Esophagus mucosa (tissue), 1 donor: Measurements from ENCODE around the gene ARHGAP40. TPM values are rescaled to one million over a fixed set of nuclear protein-coding genes. Genes with fewer than 3 reads are reported as not detected.
"Not testable (repeated sequence)": the region's sequence is repeated elsewhere in the genome, so short reads cannot be mapped to it uniquely, and the experiment has no call there.

Source experiments
- ATAC-seq: fragments of 200-7000 bp; cut with Tn5 transposase; one replicate; pipeline ENCODE4 v1.9.1; 2020
- total RNA-seq: library from RNA; stranded (reverse); gene quantifications from one replicate; pipeline ENCODE4 v1.2.4, GENCODE V29; 2023
- donor health status: DM: yes; HTN: yes; CAD: no.

The ARHGAP40 gene
- total RNA-seq, 1 donor from 2014 or later: 10.3 TPM

DNA sequence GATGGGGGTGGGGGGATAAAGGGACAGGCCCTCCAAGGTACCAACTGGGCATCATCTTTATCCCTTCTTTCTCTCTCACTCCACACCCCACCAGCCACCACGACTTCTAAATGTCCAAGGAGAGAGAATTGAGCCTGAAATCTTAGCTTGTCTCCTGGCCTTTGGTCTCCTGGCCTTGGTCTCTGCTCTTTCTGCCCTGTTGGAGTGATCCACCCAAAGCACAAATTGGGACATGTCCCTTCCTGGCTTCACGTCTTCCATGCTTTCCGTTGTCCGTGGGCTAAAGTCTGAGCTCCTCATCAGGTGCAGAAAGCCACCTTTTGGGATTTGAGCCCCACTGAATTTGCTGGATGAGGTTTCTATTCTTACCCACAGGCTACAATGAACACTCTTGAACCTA lies 12.3 kb upstream of the ARHGAP40 start:
- no peak for ATAC-seq

- ATAC-seq: peak; percentile 37
Observed at GRCh38 chr20:38589967-38590675, 11.5 kb upstream of the ARHGAP40 start.

GRCh38 chr20:38590676-38591473 lies 10.7 kb upstream of the ARHGAP40 start:
- ATAC-seq: no peak

GRCh38 chr20:38591474-38592410 lies 9.9 kb upstream of the ARHGAP40 start:
- ATAC-seq: peak; percentile 11

DNA sequence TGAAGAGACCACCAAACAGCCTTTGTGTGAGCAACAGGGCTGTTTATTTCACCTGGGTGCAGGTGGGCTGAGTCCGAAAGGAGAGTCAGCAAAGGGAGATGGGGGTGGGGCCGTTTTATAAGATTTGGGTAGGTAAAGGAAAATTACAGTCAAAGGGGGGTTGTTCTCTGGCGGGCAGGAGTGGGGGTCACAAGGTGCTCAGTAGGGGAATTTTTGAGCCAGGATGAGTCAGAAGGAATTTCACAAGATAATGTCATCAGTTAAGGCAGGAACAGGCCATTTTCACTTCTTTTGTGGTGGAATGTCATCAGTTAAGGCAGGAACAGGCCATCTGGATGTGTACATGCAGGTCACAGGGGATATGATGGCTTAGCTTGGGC lies 9.2 kb upstream of the ARHGAP40 start:
- ATAC-seq: not testable (repeated sequence)

DNA sequence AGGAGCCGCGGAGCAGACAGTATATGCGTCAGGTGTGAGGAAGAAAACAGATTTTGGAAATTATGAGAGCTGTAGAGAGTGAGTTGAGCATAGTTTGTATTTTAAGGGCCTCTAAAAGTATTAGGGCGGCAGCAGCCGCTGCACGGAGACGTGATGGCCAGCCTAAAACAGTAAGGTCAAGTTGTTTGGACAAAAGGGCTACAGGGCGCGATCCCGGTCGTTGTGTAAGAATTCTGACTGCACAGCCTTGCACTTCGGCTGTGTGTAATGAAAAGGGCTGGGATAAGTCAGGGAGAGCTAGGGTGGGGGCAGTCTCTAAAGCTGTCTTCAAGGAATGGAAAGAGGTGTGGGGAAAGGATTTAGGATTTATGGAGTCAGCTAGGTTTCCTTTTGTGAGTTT lies 7.3 kb upstream of the ARHGAP40 start:
- not testable (repeated sequence) for ATAC-seq

DNA sequence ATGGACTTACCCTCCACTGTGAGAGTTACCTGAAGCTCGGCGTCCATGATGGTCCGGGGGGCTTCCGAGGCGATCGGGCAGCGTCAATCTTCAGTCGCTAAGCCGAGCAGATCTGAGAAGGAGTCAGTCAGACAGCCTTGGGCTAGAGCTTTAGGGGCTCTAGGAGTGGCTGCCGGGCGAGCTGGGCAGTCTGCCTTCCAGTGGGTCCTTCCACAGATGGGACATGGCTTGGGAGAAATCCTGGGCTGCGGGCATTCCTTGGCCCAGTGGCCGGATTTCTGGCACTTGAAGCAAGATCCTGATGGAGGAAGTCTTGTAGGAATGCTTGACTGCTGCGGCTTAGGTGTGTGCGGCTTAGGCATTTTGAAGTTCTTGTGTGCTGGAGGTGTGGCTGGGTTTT lies 5.7 kb upstream of the ARHGAP40 start:
- not testable (repeated sequence) for ATAC-seq

GRCh38 chr20:38599410-38599882 lies 2.2 kb upstream of the ARHGAP40 start:
- ATAC-seq: peak; percentile 94

DNA sequence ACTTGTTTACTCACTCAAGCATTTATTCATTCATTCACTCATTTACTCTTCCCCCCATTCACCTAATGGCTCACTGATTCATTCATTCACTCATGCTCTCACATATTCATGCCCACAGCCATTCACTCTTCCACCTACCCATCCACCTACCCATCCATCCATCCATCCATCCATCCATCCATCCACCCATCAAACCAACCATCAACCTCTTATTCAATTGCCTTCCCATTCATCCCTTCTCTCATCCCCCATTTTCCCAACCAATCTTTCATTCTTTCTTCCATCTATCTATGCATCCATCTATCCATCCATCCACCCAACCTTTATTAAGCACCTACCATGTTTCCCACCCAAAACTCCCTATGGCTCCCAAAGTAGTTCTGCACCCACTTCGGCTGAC lies 1.6 kb upstream of the ARHGAP40 start:
- ATAC-seq: no peak

GRCh38 chr20:38602185-38602581 lies 574 bp downstream of the ARHGAP40 start:
- no peak for ATAC-seq

DNA sequence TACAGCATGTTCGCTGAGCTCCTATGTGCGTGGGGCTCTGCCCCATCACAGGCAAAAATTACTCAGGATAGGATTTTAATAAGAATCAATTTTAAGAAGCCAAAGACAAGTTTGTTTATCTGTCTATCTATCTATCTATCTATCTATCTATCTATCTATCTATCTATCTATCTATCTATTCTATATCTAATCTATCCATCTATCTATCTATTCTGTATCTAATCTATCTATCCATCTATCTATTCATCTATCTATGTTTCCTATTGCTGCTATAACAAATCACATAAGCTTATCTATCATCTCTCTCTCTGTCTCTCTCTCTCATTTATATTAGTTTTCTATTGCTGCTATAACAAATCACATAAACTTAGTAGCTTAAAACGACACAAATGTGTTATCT lies 1.7 kb downstream of the ARHGAP40 start:
- no peak for ATAC-seq

DNA sequence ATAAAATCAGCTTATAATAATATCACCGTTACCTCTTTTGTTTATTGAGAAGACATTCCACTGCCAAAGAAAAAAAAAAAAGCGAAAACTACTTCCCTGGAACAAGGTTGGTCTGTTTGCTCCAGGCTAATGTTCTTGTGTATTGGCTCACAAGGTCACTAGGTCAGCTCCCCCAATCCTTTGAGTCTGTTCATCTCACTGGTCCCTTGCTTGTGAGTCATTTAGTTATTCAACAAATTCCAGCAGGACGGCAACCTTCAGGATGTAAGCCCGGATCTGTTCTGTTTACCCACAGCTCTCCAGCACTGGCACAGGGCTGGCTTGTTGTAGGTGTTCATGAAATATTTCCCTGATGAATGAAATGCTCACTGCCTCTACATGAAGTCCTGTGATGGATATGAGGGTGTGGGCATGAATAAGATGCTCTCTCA lies 3.3 kb downstream of the ARHGAP40 start:
- peak; percentile 25 for ATAC-seq

GRCh38 chr20:38607351-38607750 lies 5.7 kb downstream of the ARHGAP40 start:
- no peak for ATAC-seq

DNA sequence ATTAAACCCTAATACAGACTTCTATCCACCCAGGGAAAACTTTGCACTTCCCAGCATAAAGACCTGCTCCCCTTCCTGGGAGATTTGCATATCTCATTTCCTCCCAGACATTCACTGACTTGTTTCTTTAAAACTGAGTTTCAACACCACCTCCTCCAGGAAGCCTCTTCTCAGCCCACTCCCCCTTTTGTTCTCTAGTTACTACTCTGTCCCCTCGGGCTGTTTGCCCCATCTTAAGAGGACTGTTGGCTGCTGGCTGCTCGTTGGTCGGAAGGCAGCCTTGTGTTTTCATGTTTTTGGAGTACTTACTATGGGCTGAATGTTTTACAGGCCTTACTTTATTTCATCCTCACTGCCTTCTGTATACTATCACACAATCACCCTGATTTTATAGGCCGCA lies 6.6 kb downstream of the ARHGAP40 start:
- no peak for ATAC-seq

- no peak for ATAC-seq
Observed at GRCh38 chr20:38609815-38610214, 8.2 kb downstream of the ARHGAP40 start.

DNA sequence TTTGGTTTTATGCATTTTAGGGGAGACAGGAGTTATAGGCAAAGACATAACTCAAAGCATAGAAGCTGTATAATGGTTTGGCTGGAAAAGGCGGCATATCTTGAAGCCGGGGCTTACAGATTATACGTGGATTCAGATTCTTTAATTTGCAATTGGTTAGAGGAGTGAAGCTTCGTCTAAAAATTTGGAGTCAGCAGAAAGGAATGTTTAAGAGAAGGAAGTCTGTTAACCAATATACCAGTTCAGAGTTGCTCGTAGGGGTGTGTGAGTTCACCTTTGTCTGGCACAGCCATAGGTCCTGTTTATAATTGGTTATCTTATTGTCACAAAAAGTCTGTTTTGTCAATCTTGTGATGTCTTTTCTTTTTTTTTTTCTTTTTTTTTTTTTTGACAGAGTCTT lies 8.9 kb downstream of the ARHGAP40 start:
- ATAC-seq: peak; percentile 61

DNA sequence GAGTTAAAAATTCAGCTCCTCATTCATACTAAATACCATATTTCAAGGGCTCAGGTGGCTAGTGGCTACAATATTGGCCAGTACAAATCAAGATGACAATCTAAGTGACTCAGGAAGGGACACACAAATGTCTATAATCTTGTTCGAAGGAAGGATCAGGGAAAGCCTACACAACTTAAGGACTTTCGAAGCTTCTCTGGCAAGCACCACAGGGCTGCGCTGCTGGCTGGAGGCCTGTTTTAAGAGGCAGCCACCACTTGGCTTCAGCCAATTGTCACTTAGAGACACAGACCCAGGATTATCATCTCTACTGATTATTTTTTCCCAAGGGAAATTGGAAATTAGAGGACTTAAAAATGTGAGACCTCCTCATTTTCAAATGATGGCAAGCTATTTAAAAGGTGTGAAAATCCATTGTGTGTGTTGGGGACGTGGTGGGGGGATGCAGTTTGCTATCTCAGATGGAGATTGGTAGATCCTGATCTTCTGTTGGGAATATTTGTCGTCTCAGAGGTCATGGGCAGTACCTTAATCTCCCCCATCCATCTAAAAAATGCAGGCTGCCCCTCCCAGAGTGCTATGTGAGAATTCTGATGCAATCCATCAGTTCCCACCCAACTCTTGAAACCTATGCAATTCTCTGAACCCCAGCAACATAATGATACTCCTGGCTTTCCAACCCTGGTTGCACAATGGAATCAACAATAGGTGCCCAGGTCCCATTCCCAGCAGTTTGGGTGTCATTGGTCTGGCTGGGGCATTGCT lies 11.3 kb downstream of the ARHGAP40 start:
- no peak for ATAC-seq

DNA sequence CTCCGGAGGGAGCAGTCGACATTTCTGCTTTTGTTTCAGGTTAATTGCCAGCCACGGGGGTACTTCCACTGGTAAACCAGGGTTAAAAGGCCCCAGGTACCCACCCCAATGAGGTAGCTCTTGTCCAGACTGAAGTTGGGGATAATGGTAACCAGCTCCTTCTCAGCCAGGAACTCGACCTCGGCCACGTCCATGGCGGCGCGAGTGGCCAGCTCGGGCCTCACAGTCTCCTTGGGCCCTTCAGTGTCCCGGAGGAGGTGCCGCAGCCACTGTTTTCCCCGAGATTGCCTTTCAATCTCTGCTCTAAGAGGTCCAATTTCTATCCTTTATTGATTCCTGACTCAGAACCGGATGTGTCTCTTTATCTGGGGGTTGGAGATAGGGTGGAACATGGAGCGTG lies 13.7 kb downstream of the ARHGAP40 start:
- ATAC-seq: no peak

- ATAC-seq: no peak
Observed at GRCh38 chr20:38616457-38616856, 14.8 kb downstream of the ARHGAP40 start.

DNA sequence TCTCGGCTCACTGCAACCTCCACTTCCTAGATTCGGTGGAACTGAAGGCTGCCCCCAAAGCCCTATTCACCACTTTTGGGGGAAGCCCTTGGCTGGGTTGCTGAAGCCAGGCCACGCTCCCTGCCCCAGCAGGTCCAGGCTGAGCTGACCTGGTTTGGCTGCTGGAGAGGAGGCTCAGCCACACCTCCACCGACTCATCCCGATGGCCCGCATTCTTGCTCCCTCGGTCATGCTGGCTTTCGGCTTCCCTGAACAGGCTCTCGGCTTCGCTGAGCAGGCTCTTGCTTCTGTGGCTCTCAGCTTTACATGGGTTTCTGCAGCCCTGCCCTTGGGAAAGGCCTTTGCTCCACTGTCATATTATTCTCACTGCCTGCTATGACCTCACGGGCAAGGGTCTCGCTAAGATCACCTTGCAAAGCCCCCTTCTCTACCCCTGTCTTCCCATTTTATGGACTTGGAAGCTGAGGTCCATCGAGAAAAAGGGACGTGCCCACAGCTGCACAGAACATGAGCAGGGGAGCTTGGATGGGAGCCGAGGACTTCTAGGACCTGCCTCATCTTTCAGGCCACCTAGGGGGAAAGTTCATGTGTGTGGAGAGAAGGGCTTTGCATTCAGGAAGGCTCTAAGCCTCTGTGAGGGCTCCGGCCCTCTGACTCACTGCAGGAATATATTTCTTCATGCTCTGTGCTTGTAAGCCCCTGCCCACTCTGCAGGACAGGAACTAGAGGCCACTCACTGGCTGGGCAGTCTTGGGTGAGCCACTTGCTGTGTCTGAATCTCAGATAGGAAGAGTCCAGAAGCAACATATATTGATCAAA lies 15.6 kb downstream of the ARHGAP40 start:
- ATAC-seq: peak; percentile 93

DNA sequence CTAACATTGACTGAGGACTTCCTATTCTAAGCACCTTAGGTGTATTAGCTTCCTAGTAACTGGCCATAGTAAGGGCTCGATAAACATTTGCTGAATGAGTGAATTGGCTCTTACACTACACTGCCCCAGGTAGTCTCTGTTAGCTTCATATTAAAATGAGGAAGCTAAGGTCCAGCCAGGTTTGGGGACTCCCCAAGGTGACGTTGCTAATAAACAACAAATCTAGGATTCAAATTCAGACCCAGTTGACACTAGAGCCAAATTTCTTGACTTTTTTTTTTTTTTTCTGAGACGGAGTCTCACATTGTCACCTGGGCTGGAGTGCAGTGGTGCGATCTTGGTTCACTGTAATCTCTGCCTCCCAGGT lies 16.2 kb downstream of the ARHGAP40 start:
- peak; percentile 13 for ATAC-seq
